SKM-1 (cell line): ENCODE results near the gene FZD1.

Experiments
- DNase-seq: peaks from one replicate; lab custom pipeline; 2025; ENCODE audit not compliant: unreplicated experiment; lab: John Stamatoyannopoulos, UW

Gene FZD1

GRCh38 chr7:91264924-91265681 lies 870 bp downstream of the FZD1 start:
- DNase-seq: no peak

GRCh38 chr7:91265693-91266066 lies 1.4 kb downstream of the FZD1 start:
- DNase-seq: no peak

- no peak for DNase-seq
These were observed 1.9 kb downstream of the FZD1 start for GRCh38 chr7:91266067-91266688.

GRCh38 chr7:91266689-91267090 lies 2.5 kb downstream of the FZD1 start:
- no peak for DNase-seq

- no peak for DNase-seq
These were observed 3.1 kb downstream of the FZD1 start for GRCh38 chr7:91267171-91267955.

GRCh38 chr7:91270372-91270771 lies 6.1 kb downstream of the FZD1 start:
- DNase-seq: no peak

GRCh38 chr7:91276909-91277308 lies 12.7 kb downstream of the FZD1 start:
- no peak for DNase-seq

- DNase-seq: no peak
These were observed 16.0 kb downstream of the FZD1 start for GRCh38 chr7:91280185-91280584.

- DNase-seq: no peak
These were observed 16.4 kb downstream of the FZD1 start for GRCh38 chr7:91280604-91281003.

- no peak for DNase-seq
These were observed 21.6 kb downstream of the FZD1 start for GRCh38 chr7:91285696-91286355.

- no peak for DNase-seq
These were observed 22.2 kb downstream of the FZD1 start for GRCh38 chr7:91286432-91286831.

GRCh38 chr7:91287371-91288084 lies 23.3 kb downstream of the FZD1 start:
- no peak for DNase-seq

GRCh38 chr7:91288208-91288824 lies 24.1 kb downstream of the FZD1 start:
- DNase-seq: peak; percentile 29

GRCh38 chr7:91289633-91290254 lies 25.5 kb downstream of the FZD1 start:
- no peak for DNase-seq

- DNase-seq: no peak
These were observed 27.1 kb downstream of the FZD1 start for GRCh38 chr7:91291302-91291701.

- DNase-seq: no peak
These were observed 27.7 kb downstream of the FZD1 start for GRCh38 chr7:91291902-91292301.

- no peak for DNase-seq
These were observed 28.3 kb downstream of the FZD1 start for GRCh38 chr7:91292506-91292905.

- DNase-seq: no peak
These were observed 28.9 kb downstream of the FZD1 start for GRCh38 chr7:91293136-91293535.

GRCh38 chr7:91293840-91294239 lies 29.6 kb downstream of the FZD1 start:
- DNase-seq: no peak

GRCh38 chr7:91294639-91295220 lies 30.5 kb downstream of the FZD1 start:
- DNase-seq: no peak
